ENCODE results near the gene PNPLA5.

The PNPLA5 gene

DNA sequence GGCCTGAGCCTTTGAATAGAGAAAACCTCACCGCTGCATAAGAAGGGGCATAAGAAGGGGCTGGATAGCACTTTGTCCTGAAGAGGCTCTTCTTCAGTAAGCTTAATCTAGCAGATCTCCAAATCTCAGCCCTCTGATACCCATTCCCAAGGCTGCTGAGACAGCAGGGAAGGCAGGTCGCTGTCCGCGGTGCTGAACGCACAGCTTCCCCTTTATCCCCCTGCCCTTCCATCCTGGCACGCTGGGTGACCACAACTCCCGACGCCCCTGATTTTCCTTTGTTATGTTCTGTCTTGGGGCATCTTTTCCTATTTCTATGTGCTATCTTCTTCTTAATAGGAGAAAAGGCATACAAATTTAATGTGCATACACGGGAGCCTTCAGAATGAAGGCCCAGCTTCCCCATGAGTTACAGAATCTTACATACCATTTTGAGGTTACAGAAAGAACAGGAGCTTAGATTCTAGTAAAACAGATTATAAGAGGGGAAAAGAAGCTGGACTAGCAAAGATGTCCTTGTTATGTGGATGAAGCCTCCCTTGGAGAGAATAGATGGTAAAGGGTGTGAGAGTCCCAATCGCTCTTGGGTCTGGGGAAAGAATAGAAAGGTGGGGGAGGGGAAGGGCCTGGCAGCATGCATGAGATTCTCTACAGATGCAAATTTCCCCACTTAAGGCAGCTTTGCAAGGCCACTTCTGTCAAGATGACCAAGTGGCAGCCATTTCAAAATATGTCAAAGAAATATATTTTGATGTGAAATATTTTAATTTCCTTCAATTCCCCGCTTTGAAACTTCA, 23.8 kb downstream of the PNPLA5 start:
- H3K4me3 ChIP-seq (ENCODE audit: low read length, poor library complexity, severe bottlenecking) = no peak overlapping the region
- no peaks in the 10 kb centered on the region for H3K79me2 ChIP-seq (ENCODE audit: insufficient read depth, low read length)
- H3K4me2 ChIP-seq (ENCODE audit: low read depth, low read length, poor library complexity, severe bottlenecking) = no peak overlapping the region
- H3F3A ChIP-seq (ENCODE audit: low read depth) = no peaks in the 10 kb centered on the region
- H3K27me3 ChIP-seq (ENCODE audit: insufficient read depth, low read length, poor library complexity, severe bottlenecking) = no peaks in the 10 kb centered on the region
- no peak overlapping the region for H2AFZ ChIP-seq (ENCODE audit: low read length)
- no peaks in the 10 kb centered on the region for H3K36me3 ChIP-seq (ENCODE audit: insufficient read depth, low read length)
- H3K9me3 ChIP-seq (ENCODE audit: insufficient read depth, low read depth, low read length) = no peaks in the 10 kb centered on the region
- H3K9me2 ChIP-seq (replicated peaks; ENCODE audit: low read depth, low read length) = no peaks in the 10 kb centered on the region
- no peak for TF ChIP-seq EZH2phosphoT487 (IDR thresholded peaks at IDR 0.05; ENCODE audit: borderline replicate concordance)
- TF ChIP-seq, protein P1, sequence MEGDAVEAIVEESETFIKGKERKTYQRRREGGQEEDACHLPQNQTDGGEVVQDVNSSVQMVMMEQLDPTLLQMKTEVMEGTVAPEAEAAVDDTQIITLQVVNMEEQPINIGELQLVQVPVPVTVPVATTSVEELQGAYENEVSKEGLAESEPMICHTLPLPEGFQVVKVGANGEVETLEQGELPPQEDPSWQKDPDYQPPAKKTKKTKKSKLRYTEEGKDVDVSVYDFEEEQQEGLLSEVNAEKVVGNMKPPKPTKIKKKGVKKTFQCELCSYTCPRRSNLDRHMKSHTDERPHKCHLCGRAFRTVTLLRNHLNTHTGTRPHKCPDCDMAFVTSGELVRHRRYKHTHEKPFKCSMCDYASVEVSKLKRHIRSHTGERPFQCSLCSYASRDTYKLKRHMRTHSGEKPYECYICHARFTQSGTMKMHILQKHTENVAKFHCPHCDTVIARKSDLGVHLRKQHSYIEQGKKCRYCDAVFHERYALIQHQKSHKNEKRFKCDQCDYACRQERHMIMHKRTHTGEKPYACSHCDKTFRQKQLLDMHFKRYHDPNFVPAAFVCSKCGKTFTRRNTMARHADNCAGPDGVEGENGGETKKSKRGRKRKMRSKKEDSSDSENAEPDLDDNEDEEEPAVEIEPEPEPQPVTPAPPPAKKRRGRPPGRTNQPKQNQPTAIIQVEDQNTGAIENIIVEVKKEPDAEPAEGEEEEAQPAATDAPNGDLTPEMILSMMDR (conservative IDR thresholded peaks at IDR 0.05; ENCODE audit: low read length) = no peak
- H3K9ac ChIP-seq (ENCODE audit: low read depth, low read length, poor library complexity, severe bottlenecking) = no peak overlapping the region
- no peaks in the 10 kb centered on the region for H3K4me1 ChIP-seq (ENCODE audit: insufficient read depth, low read length, poor library complexity, severe bottlenecking)
- H4K20me1 ChIP-seq (ENCODE audit: insufficient read depth, low read length, poor library complexity, severe bottlenecking) = no peaks in the 10 kb centered on the region

DNA sequence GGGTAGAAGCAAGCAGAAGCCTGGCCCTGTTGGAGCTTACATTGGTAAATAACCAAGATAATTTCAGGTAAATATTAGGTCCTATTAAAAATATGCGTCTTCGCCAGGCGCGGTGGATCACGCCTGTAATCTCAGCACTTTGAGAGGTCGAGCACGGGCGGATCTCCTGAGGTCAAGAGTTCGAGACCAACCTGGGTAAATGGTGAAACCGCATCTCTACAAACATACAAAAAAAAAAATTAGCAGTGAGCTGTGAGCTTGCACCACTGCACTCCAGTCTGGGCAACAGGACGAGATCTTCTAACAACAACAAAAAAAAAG, 29.0 kb downstream of the PNPLA5 start:
- Histone ChIP-seq H3K4me2 (ENCODE audit: low read depth, low read length, poor library complexity, severe bottlenecking) (no peak overlapping the region), H3K27me3 (ENCODE audit: insufficient read depth, low read length, poor library complexity, severe bottlenecking) (no peaks in the 10 kb centered on the region), H2AFZ (ENCODE audit: low read length) (no peak overlapping the region)

DNA sequence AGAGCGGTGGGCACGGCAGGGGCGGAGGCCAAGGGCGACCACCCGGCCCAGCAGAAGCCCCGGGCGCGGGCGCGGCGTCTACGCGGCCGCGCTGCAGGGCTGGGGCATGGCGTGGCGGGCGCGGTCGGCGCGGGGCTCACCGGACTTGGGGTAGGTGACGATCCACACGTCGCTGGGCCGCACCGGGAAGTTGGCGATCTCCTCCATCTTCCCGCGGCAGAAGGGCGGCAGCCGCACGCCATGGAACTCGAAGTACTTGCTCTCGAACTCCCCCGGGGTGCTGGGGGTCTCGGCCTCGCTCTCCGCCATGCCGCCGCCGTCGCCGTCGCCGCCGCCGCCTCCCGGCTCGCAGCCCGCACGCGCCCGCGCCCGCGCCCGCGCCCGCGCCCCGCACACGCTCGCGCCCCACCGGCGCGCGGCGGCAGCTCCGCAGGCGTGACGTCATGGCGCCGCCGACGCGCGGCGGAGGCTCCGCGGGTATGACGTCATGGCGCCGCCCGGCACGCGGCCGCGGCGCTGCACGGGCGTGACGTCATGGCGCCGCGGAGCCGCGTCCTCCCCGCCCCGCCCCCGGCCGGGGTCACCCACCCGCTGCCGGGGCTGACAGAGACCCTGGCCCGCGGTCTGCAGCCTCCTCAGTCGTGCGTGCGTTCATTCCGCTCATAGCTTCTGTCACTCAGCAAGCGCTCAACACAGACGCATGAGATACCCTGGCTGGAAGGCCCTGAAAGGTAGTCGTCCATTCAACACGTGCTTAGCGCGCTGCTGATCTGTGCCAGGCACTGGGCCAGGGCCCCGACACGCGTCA, 29.5 kb downstream of the PNPLA5 start, which contains the start of gene SULT4A1:
Gene SULT4A1, minus strand, starts transcription at position 440 of the 808 bp plus-strand sequence. Its CDS starts 131 bp downstream, at position 309.
- no peak within 1 kb of the TSS for H3K4me2 ChIP-seq (ENCODE audit: low read depth, low read length, poor library complexity, severe bottlenecking)
- H3K9ac ChIP-seq (ENCODE audit: low read depth, low read length, poor library complexity, severe bottlenecking) = no peak within 1 kb of the TSS
- H3K4me1 ChIP-seq (ENCODE audit: insufficient read depth, low read length, poor library complexity, severe bottlenecking) = no peaks in the 10 kb centered on the region
- no peaks in the 10 kb centered on the region for H3K9me3 ChIP-seq (ENCODE audit: insufficient read depth, low read depth, low read length)
- H3K79me2 ChIP-seq (ENCODE audit: insufficient read depth, low read length) = no peaks in the 10 kb centered on the region
- H4K20me1 ChIP-seq (ENCODE audit: insufficient read depth, low read length, poor library complexity, severe bottlenecking) = no peaks in the 10 kb centered on the region
- no peaks in the 10 kb centered on the region for H3K36me3 ChIP-seq (ENCODE audit: insufficient read depth, low read length)
- TF ChIP-seq EZH2phosphoT487 (IDR thresholded peaks at IDR 0.05; ENCODE audit: borderline replicate concordance) = no peak
- TF ChIP-seq, protein P1 (conservative IDR thresholded peaks at IDR 0.05; ENCODE audit: low read length) = no peak
- no peaks in the 10 kb centered on the region for H3K27me3 ChIP-seq (ENCODE audit: insufficient read depth, low read length, poor library complexity, severe bottlenecking)
- H3F3A ChIP-seq (ENCODE audit: low read depth) = no peaks in the 10 kb centered on the region
- no peak within 1 kb of the TSS for H2AFZ ChIP-seq (ENCODE audit: low read length)
- no peak within 1 kb of the TSS for H3K4me3 ChIP-seq (ENCODE audit: low read length, poor library complexity, severe bottlenecking)
- H3K9me2 ChIP-seq (replicated peaks; ENCODE audit: low read depth, low read length) = no peaks in the 10 kb centered on the region

More for the DNA sequence above, 29.0 kb downstream of the PNPLA5 start:
- Histone ChIP-seq H3K79me2 (ENCODE audit: insufficient read depth, low read length) (no peaks in the 10 kb centered on the region), H3K9me2 (replicated peaks; ENCODE audit: low read depth, low read length) (no peaks in the 10 kb centered on the region), H3K9ac (ENCODE audit: low read depth, low read length, poor library complexity, severe bottlenecking) (no peak overlapping the region), H3K36me3 (ENCODE audit: insufficient read depth, low read length) (no peaks in the 10 kb centered on the region), H3K9me3 (ENCODE audit: insufficient read depth, low read depth, low read length) (no peaks in the 10 kb centered on the region), H3K4me1 (ENCODE audit: insufficient read depth, low read length, poor library complexity, severe bottlenecking) (no peaks in the 10 kb centered on the region), H4K20me1 (ENCODE audit: insufficient read depth, low read length, poor library complexity, severe bottlenecking) (no peaks in the 10 kb centered on the region), H3F3A (ENCODE audit: low read depth) (no peaks in the 10 kb centered on the region), H3K4me3 (ENCODE audit: low read length, poor library complexity, severe bottlenecking) (no peak overlapping the region)
- no peak for TF ChIP-seq EZH2phosphoT487 (IDR thresholded peaks at IDR 0.05; ENCODE audit: borderline replicate concordance)
- TF ChIP-seq, protein P1 (conservative IDR thresholded peaks at IDR 0.05; ENCODE audit: low read length) = no peak

All from Loucy (cell line).